GM12801 (cell line): ENCODE data around the gene ABLIM1.

Experiments
- TF ChIP-seq, protein P1 (sequence below): IDR thresholded peaks from one replicate; pipeline ENCODE4 v1.5.1; 2011; ENCODE audit warnings: control low read depth; ENCODE audit not compliant: insufficient read length; ENCODE audit errors: extremely low read depth

ABLIM1 gene

GRCh38 chr10:114395366-114396022 lies 262.6 kb downstream of the ABLIM1 start:
- TF ChIP-seq, protein P1, sequence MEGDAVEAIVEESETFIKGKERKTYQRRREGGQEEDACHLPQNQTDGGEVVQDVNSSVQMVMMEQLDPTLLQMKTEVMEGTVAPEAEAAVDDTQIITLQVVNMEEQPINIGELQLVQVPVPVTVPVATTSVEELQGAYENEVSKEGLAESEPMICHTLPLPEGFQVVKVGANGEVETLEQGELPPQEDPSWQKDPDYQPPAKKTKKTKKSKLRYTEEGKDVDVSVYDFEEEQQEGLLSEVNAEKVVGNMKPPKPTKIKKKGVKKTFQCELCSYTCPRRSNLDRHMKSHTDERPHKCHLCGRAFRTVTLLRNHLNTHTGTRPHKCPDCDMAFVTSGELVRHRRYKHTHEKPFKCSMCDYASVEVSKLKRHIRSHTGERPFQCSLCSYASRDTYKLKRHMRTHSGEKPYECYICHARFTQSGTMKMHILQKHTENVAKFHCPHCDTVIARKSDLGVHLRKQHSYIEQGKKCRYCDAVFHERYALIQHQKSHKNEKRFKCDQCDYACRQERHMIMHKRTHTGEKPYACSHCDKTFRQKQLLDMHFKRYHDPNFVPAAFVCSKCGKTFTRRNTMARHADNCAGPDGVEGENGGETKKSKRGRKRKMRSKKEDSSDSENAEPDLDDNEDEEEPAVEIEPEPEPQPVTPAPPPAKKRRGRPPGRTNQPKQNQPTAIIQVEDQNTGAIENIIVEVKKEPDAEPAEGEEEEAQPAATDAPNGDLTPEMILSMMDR: no peak

DNA sequence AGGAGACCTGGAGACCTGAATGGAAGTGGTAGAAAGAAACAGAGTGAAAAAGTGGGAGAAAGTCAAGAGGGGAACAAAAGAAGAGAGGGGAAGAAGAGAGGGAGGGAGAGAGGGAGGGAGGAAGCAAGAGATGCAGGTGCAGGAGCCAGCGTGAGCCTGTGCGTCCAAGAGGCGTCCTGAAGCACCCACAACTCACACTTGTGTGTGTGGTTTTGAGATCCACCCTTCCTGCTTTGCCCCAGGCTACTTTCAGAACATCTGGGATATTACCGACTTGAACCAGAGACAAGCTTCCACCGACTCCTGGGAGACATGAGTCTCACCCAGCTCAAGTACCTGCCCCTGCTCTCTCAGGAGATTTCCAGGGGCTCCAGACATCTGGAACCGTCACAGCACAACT lies 263.5 kb downstream of the ABLIM1 start:
- TF ChIP-seq, protein P1: no peak

GRCh38 chr10:114393886-114394285 lies 264.2 kb downstream of the ABLIM1 start:
- TF ChIP-seq, protein P1: no peak

DNA sequence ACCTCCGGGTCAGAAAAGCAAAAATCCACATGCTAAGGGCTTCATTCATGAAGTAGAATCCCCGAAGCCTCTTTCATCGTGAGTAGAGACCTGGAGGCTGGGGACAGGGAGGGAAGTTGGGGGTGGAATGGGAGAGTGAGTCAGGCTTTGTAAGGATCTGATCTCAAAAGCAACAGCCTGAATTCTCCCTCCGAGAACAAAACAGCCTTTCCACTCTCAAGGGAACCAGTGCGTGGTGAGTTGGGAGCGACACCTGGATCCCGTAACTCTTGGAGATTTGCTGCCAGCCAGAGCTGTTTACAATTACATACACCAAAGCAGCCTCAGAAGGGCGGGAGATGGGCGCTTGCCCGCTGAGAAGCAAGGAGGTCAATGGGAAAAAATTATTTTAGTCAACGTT lies 264.6 kb downstream of the ABLIM1 start:
- TF ChIP-seq, protein P1: no peak

DNA sequence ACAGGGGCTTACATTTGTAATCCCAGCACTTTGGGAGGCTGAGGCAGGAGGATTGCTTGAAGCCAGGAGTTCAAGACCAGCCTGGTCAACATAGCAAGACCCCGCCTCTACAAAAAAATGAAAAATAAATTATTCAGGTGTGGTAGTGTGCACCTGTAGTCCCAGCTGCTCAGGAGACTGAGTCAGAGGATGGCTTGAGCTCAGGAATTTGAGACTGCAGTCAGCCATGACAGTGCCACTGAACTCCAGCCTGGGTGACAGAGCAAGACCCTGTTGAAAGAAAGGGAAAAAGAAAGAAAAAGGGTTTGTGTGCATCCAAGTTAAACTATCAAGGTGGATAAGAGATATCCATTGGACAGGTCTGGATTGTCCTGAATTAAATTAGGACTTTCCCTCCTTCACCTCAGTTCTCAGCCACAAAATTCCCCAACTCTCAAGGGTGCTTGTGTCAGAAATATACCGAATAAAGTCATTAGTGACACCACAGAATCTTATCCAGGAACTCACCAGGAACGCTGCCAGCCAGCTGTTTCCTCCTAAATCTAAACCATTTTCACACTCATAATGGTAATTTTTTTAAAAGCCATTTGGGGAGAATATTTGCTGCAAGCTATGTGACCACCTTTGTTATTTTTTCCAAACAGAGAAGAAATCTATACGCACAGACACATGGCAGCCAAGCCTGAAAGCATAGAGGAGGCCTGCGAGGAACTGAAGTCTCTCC lies 265.8 kb downstream of the ABLIM1 start:
- TF ChIP-seq, protein P1: no peak

- TF ChIP-seq, protein P1: no peak
Measured at GRCh38 chr10:114391599-114391998, 266.5 kb downstream of the ABLIM1 start.

- TF ChIP-seq, protein P1: no peak
Measured at GRCh38 chr10:114389426-114389825, 268.6 kb downstream of the ABLIM1 start.
